Activated CD4-positive, alpha-beta memory T cell treated with anti-CD3 and anti-CD28 coated beads for 36 hours (primary cell): Measurements from ENCODE around the gene CASK. TPM values are rescaled to one million over a fixed set of nuclear protein-coding genes. Genes with fewer than 3 reads are reported as not detected.
A peak's percentile ranks its signal among the peaks of the same experiment; 100 is the strongest.

Source experiments
- CTCF ChIA-PET: fragments of 350-600 bp; sonication (Branson Sonifier 250); formaldehyde crosslinking; loops from one replicate; lab custom pipeline; 2021; ENCODE audit warnings: antibody characterized with exemption, inconsistent platforms; lab: Charles Lee
- POLR2A ChIA-PET: fragments of 350-600 bp; sonication (Branson Sonifier 250); formaldehyde crosslinking; loops from one replicate; lab custom pipeline; 2021; ENCODE audit warnings: antibody characterized with exemption; lab: Charles Lee
- DNase-seq: peaks from one replicate; pipeline ENCODE4 v3.0.0-alpha.2; 2020
- H3K27ac Mint-ChIP-seq: one replicate; pipeline ENCODE4 v1.8.0; 2021; ENCODE audit warnings: mixed read lengths
- H3K27me3 Mint-ChIP-seq: one replicate; pipeline ENCODE4 v1.8.0; 2021; ENCODE audit warnings: mixed read lengths
- H3K36me3 Mint-ChIP-seq: one replicate; pipeline ENCODE4 v1.8.0; 2021; ENCODE audit warnings: mixed read lengths
- H3K4me1 Mint-ChIP-seq: one replicate; pipeline ENCODE4 v1.8.0; 2021; ENCODE audit warnings: low read depth, mixed read lengths
- H3K4me3 Mint-ChIP-seq: one replicate; pipeline ENCODE4 v1.8.0; 2021; ENCODE audit warnings: mild to moderate bottlenecking, mixed read lengths
- H3K9me3 Mint-ChIP-seq: one replicate; pipeline ENCODE4 v1.8.0; 2021; ENCODE audit warnings: mixed read lengths
- intact Hi-C: fragments of 100-400 bp; cut with micrococcal nuclease; formaldehyde crosslinking; loops from one replicate; pipeline ENCODE4 v1.15.1; 2023
- total RNA-seq, 2 experiments: library from RNA; stranded (reverse); gene quantifications; one replicate each; pipeline ENCODE4 v1.2.3, GENCODE V29; 2021

Gene CASK
- total RNA-seq, 2 experiments from 2014 or later, result 27.0 to 27.8 TPM

- Mint-ChIP-seq H3K4me3 (no peak overlapping the region), H3K4me1 (peaks cover 3% of the 10 kb centered on the region), H3K36me3 (no peaks in the 10 kb centered on the region), H3K9me3 (no peaks in the 10 kb centered on the region), H3K27me3 (no peaks in the 10 kb centered on the region), H3K27ac (no peak overlapping the region)
- intact Hi-C loops, result no loop called here
- ChIA-PET CTCF (interaction anchor here (1.0 kb wide), 1 partner anchor 51 kb away, joined by 3 read pairs; no protein-coding TSS in a partner anchor), POLR2A (no interaction called here)
- DNase-seq, result no peak
These were observed 441.1 kb downstream of the CASK start for GRCh38 chrX:41482154-41482850.

- CTCF ChIA-PET, result interaction anchor here (1.0 kb wide), 1 partner anchor 52 kb away, joined by 3 read pairs; no protein-coding TSS in a partner anchor
- H3K4me1 Mint-ChIP-seq, result peaks cover 3% of the 10 kb centered on the region
- no peaks in the 10 kb centered on the region for H3K9me3 Mint-ChIP-seq
- no peaks in the 10 kb centered on the region for H3K36me3 Mint-ChIP-seq
- H3K27me3 Mint-ChIP-seq, result no peaks in the 10 kb centered on the region
- H3K4me3 Mint-ChIP-seq, result no peak overlapping the region
- POLR2A ChIA-PET, result no interaction called here
- no peak overlapping the region for H3K27ac Mint-ChIP-seq
- intact Hi-C loops, result no loop called here
- peak; percentile 15 for DNase-seq
These were observed 441.9 kb downstream of the CASK start for GRCh38 chrX:41481264-41482109.

DNA sequence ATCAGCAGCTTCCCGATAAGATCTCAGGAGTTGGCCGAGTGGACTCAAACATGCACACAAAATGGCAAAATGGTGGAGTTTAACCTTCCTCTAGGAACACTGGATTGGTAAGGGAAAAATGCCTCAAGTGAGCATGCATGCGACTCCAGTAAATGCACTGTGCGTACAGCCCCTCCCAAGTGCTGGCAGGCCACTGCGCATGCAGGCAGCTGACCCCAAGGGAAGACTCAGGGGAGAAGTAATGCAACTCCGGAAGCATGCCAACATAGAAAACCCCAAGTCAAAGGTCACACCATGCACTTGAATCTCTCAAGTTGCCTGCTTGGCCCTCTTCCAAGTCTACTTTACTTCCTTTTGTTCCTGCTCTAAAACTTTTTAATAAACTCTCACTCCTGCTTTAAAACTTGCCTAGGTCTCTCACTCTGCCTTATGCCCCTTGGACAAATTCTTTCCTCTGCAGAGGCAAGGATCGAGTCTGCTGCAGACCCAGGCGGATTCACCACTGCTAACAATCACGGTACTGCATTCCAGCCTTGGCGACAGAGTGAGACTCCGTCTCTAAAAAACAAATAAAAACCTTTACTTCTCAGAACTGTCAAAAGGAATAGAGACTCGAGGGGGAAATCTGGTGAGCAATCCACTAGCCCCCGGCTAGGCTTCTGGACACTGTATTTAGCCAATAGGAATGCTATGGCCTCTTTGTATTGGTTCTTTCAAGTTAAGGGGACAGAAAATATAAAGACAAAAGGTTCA lies 442.7 kb downstream of the CASK start:
- Mint-ChIP-seq H3K4me1 (peaks cover 3% of the 10 kb centered on the region), H3K27me3 (no peaks in the 10 kb centered on the region), H3K36me3 (no peaks in the 10 kb centered on the region), H3K4me3 (no peak overlapping the region), H3K9me3 (no peaks in the 10 kb centered on the region), H3K27ac (no peak overlapping the region)
- ChIA-PET CTCF (interaction anchor here (1.1 kb wide), 1 partner anchor 38 kb away, joined by 3 read pairs; no protein-coding TSS in a partner anchor), POLR2A (no interaction called here)
- intact Hi-C loops, result no loop called here
- no peak for DNase-seq

DNA sequence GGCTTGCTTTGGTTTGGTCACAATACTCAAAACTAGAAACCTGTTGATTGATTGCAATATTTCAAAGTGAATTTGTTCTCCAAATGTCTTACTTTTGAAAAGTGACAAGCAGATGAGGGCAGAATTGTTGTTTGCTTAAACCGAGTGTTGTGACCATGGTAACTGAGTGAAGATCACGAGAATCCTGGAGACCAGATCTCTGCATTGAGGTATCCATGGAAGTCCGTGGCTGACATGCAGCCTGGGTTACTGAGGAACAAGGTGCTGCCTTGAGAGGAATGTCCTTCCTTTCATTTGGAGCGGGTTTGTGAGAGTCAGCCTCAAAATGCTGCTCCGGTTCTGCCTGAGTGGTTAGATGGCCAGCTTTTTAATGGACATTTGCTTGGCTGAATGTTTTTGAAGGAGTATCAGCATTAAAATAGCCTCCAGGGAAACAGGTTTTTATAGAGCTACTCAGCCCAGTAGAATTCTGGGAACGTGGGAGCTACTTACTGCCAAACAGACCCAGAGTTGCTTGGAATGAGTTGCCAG lies 444.9 kb downstream of the CASK start:
- Mint-ChIP-seq H3K36me3 (no peaks in the 10 kb centered on the region), H3K4me3 (no peak overlapping the region), H3K4me1 (peaks cover 3% of the 10 kb centered on the region), H3K27ac (no peak overlapping the region), H3K27me3 (no peaks in the 10 kb centered on the region), H3K9me3 (no peaks in the 10 kb centered on the region)
- intact Hi-C loops, result no loop called here
- POLR2A ChIA-PET, result no interaction called here
- peak; percentile 10 for DNase-seq
- CTCF ChIA-PET, result interaction anchor here (0.8 kb wide), 1 partner anchor 11 kb away, joined by 3 read pairs; no protein-coding TSS in a partner anchor

GRCh38 chrX:41475591-41476241 lies 447.6 kb downstream of the CASK start:
- Mint-ChIP-seq H3K27ac (no peak overlapping the region), H3K4me1 (peaks cover 3% of the 10 kb centered on the region), H3K27me3 (no peaks in the 10 kb centered on the region), H3K36me3 (no peaks in the 10 kb centered on the region), H3K9me3 (no peaks in the 10 kb centered on the region), H3K4me3 (no peak overlapping the region)
- intact Hi-C loops, result no loop called here
- DNase-seq, result no peak
- CTCF ChIA-PET, result no interaction called here
- POLR2A ChIA-PET, result no interaction called here

GRCh38 chrX:41475191-41475590 lies 448.2 kb downstream of the CASK start:
- no peak overlapping the region for H3K4me3 Mint-ChIP-seq
- CTCF ChIA-PET, result no interaction called here
- POLR2A ChIA-PET, result no interaction called here
- intact Hi-C loops, result no loop called here
- H3K27ac Mint-ChIP-seq, result no peak overlapping the region
- H3K36me3 Mint-ChIP-seq, result no peaks in the 10 kb centered on the region
- no peaks in the 10 kb centered on the region for H3K27me3 Mint-ChIP-seq
- peaks cover 3% of the 10 kb centered on the region for H3K4me1 Mint-ChIP-seq
- H3K9me3 Mint-ChIP-seq, result no peaks in the 10 kb centered on the region
- no peak for DNase-seq

DNA sequence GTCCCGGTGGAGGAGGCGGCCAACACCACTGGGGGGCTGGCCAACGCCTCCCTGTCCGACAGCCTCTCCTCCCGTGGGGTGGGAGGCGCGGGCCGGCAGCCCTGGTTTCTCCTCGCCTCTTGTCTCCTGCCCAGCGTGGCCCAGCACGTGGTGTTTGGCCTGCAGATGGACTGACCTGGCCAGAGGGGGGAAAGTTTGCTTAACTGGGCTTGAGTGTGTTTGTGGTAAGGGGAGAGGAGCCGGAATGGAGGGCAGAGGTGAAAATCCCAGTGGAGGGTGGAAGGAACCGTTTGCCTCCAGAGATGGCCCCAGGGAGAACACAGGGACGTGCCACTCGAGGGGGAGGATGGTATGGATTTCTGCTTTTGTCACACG lies 448.6 kb downstream of the CASK start:
- ChIA-PET CTCF (no interaction called here), POLR2A (no interaction called here)
- no peaks in the 10 kb centered on the region for H3K27me3 Mint-ChIP-seq
- no peaks in the 10 kb centered on the region for H3K9me3 Mint-ChIP-seq
- DNase-seq, result no peak
- no peaks in the 10 kb centered on the region for H3K36me3 Mint-ChIP-seq
- H3K27ac Mint-ChIP-seq, result no peak overlapping the region
- H3K4me1 Mint-ChIP-seq, result peaks cover 7% of the 10 kb centered on the region
- intact Hi-C loops, result no loop called here
- H3K4me3 Mint-ChIP-seq, result no peak overlapping the region

DNA sequence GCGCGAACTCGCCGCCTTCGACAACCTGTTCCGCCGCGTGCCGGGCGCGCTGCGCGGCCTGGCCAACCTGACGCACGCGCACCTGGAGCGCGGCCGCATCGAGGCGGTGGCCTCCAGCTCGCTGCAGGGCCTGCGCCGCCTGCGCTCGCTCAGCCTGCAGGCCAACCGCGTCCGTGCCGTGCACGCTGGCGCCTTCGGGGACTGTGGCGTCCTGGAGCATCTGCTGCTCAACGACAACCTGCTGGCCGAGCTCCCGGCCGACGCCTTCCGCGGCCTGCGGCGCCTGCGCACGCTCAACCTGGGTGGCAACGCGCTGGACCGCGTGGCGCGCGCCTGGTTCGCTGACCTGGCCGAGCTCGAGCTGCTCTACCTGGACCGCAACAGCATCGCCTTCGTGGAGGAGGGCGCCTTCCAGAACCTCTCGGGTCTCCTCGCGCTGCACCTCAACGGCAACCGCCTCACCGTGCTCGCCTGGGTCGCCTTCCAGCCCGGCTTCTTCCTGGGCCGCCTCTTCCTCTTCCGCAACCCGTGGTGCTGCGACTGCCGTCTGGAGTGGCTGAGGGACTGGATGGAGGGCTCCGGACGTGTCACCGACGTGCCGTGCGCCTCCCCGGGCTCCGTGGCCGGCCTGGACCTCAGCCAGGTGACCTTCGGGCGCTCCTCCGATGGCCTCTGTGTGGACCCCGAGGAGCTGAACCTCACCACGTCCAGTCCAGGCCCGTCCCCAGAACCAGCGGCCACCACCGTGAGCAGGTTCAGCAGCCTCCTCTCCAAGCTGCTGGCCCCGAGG lies 449.2 kb downstream of the CASK start:
- DNase-seq, result no peak
- no peaks in the 10 kb centered on the region for H3K27me3 Mint-ChIP-seq
- H3K4me3 Mint-ChIP-seq, result no peak overlapping the region
- no peaks in the 10 kb centered on the region for H3K36me3 Mint-ChIP-seq
- ChIA-PET CTCF (no interaction called here), POLR2A (no interaction called here)
- H3K27ac Mint-ChIP-seq, result no peak overlapping the region
- intact Hi-C loops, result no loop called here
- no peaks in the 10 kb centered on the region for H3K9me3 Mint-ChIP-seq
- peaks cover 7% of the 10 kb centered on the region for H3K4me1 Mint-ChIP-seq

GRCh38 chrX:41472231-41472815 lies 451.0 kb downstream of the CASK start:
- Mint-ChIP-seq H3K4me1 (peaks cover 4% of the 10 kb centered on the region), H3K4me3 (no peak overlapping the region), H3K9me3 (no peaks in the 10 kb centered on the region), H3K36me3 (no peaks in the 10 kb centered on the region), H3K27me3 (no peaks in the 10 kb centered on the region), H3K27ac (no peak overlapping the region)
- DNase-seq, result no peak
- CTCF ChIA-PET, result no interaction called here
- POLR2A ChIA-PET, result no interaction called here
- intact Hi-C loops, result no loop called here

GRCh38 chrX:41471786-41472185 lies 451.6 kb downstream of the CASK start:
- H3K4me1 Mint-ChIP-seq, result peaks cover 4% of the 10 kb centered on the region
- H3K36me3 Mint-ChIP-seq, result no peaks in the 10 kb centered on the region
- H3K27ac Mint-ChIP-seq, result no peak overlapping the region
- no peaks in the 10 kb centered on the region for H3K9me3 Mint-ChIP-seq
- no peak overlapping the region for H3K4me3 Mint-ChIP-seq
- H3K27me3 Mint-ChIP-seq, result no peaks in the 10 kb centered on the region
- ChIA-PET CTCF (no interaction called here), POLR2A (no interaction called here)
- DNase-seq, result no peak
- intact Hi-C loops, result no loop called here

- no peak for DNase-seq
- POLR2A ChIA-PET, result no interaction called here
- intact Hi-C loops, result no loop called here
- Mint-ChIP-seq H3K27me3 (no peaks in the 10 kb centered on the region), H3K27ac (no peak overlapping the region), H3K36me3 (no peaks in the 10 kb centered on the region), H3K9me3 (no peaks in the 10 kb centered on the region), H3K4me3 (no peak overlapping the region), H3K4me1 (peaks cover 4% of the 10 kb centered on the region)
- CTCF ChIA-PET, result no interaction called here
These were observed 452.6 kb downstream of the CASK start for GRCh38 chrX:41470706-41471105.
